ENCODE measurements around the gene WDTC1.

GRCh38 chr1:27356619-27357280 lies 122.3 kb downstream of the WDTC1 start:
- TF ChIP-seq CTCF (conservative IDR thresholded peaks at IDR 0.05), result no peak
- TF ChIP-seq EZH2 (IDR thresholded peaks at IDR 0.05; ENCODE audit: low read depth), result no peak
